ENCODE results near the gene CHSY1.
"Not testable (repeated sequence)": the region's sequence is repeated elsewhere in the genome, so short reads cannot be mapped to it uniquely, and the experiment has no call there.

CHSY1 gene

GRCh38 chr15:101128221-101129015, 123.4 kb downstream of the CHSY1 start:
- Histone ChIP-seq H3K36me3 (no peaks in the 10 kb centered on the region), H3K9me3 (no peaks in the 10 kb centered on the region), H3K4me3 (ENCODE audit: low read depth in 1 of 2, low read length in 1 of 2) (no peak overlapping the region), H3K27ac (no peak overlapping the region), H3K4me1 (ENCODE audit: control insufficient read depth in 1 of 2, insufficient read depth in 1 of 2, low read depth in 1 of 2, low read length in 1 of 2) (peaks cover 44 to 46% of the 10 kb centered on the region in 2 experiments), H3K27me3 (no peaks in the 10 kb centered on the region)
- no peak for TF ChIP-seq CTCF (IDR thresholded peaks at IDR 0.05)

GRCh38 chr15:101127506-101128076, 124.3 kb downstream of the CHSY1 start:
- Histone ChIP-seq H3K4me1 (ENCODE audit: control insufficient read depth in 1 of 2, insufficient read depth in 1 of 2, low read depth in 1 of 2, low read length in 1 of 2) (peaks cover 47 to 48% of the 10 kb centered on the region in 2 experiments), H3K27me3 (no peaks in the 10 kb centered on the region), H3K9me3 (no peaks in the 10 kb centered on the region), H3K36me3 (no peaks in the 10 kb centered on the region), H3K27ac (peak overlapping the region; percentile 88), H3K4me3 (ENCODE audit: low read depth in 1 of 2, low read length in 1 of 2) (no peak overlapping the region)
- TF ChIP-seq CTCF (IDR thresholded peaks at IDR 0.05), result no peak

GRCh38 chr15:101126618-101127505, 125.0 kb downstream of the CHSY1 start:
- H3K27ac ChIP-seq, result peak overlapping the region; percentile 88
- H3K4me1 ChIP-seq (ENCODE audit: control insufficient read depth in 1 of 2, insufficient read depth in 1 of 2, low read depth in 1 of 2, low read length in 1 of 2), result peaks cover 55% of the 10 kb centered on the region in 2 experiments
- H3K36me3 ChIP-seq, result no peaks in the 10 kb centered on the region
- no peaks in the 10 kb centered on the region for H3K27me3 ChIP-seq
- H3K9me3 ChIP-seq, result no peaks in the 10 kb centered on the region
- TF ChIP-seq CTCF (IDR thresholded peaks at IDR 0.05), result no peak
- no peak overlapping the region for H3K4me3 ChIP-seq (ENCODE audit: low read depth in 1 of 2, low read length in 1 of 2)

- H3K9me3 ChIP-seq, result not testable (repeated sequence)
- peak overlapping the region; percentile 88 for H3K27ac ChIP-seq
- H3K4me1 ChIP-seq (ENCODE audit: control insufficient read depth in 1 of 2, insufficient read depth in 1 of 2, low read depth in 1 of 2, low read length in 1 of 2), result peaks cover 61% of the 10 kb centered on the region in 2 experiments
These were observed 125.9 kb downstream of the CHSY1 start for GRCh38 chr15:101125881-101126428.

More at GRCh38 chr15:101125881-101126428, 125.9 kb downstream of the CHSY1 start:
- H3K27me3 ChIP-seq; H3K36me3 ChIP-seq; H3K4me3 ChIP-seq (ENCODE audit: low read depth in 1 of 2, low read length in 1 of 2): not testable (repeated sequence)

All from neutrophil (primary cell).